HG03442 (cell line): ENCODE data around the gene KLKB1.
"Not testable (repeated sequence)": the region's sequence is repeated elsewhere in the genome, so short reads cannot be mapped to it uniquely, and the experiment has no call there.

Experiments
- ATAC-seq: cut with Tn5 transposase; IDR thresholded peaks from one replicate; pipeline ENCODE4 v1.9.1; 2021; ENCODE audit warnings: mild to moderate bottlenecking, moderate library complexity; ENCODE audit not compliant: unreplicated experiment

Gene KLKB1

GRCh38 chr4:186264660-186265059 lies 37.4 kb downstream of the KLKB1 start:
- ATAC-seq, result no peak

- ATAC-seq, result not testable (repeated sequence)
These were observed 37.9 kb downstream of the KLKB1 start for GRCh38 chr4:186265250-186265649.

- no peak for ATAC-seq
These were observed 38.7 kb downstream of the KLKB1 start, which contains the start of gene F11 for GRCh38 chr4:186265683-186266652. F11 (plus strand) TSS chr4:186266189; CDS start chr4:186267137, 948 bp downstream.

- ATAC-seq, result no peak
These were observed 39.6 kb downstream of the KLKB1 start for GRCh38 chr4:186266729-186267456.

GRCh38 chr4:186271081-186271678 lies 43.9 kb downstream of the KLKB1 start:
- ATAC-seq, result no peak

- ATAC-seq, result no peak
These were observed 45.5 kb downstream of the KLKB1 start for GRCh38 chr4:186272699-186273391.

GRCh38 chr4:186273392-186273789 lies 46.1 kb downstream of the KLKB1 start:
- ATAC-seq, result not testable (repeated sequence)

GRCh38 chr4:186283311-186283710 lies 56.0 kb downstream of the KLKB1 start:
- ATAC-seq, result no peak

- ATAC-seq, result no peak
These were observed 57.8 kb downstream of the KLKB1 start for GRCh38 chr4:186285147-186285546.

- ATAC-seq, result no peak
These were observed 59.3 kb downstream of the KLKB1 start for GRCh38 chr4:186286581-186286980.

- no peak for ATAC-seq
These were observed 64.1 kb downstream of the KLKB1 start for GRCh38 chr4:186291256-186291890.

GRCh38 chr4:186294160-186294559 lies 66.9 kb downstream of the KLKB1 start:
- ATAC-seq, result no peak

GRCh38 chr4:186296481-186296880 lies 69.2 kb downstream of the KLKB1 start:
- ATAC-seq, result no peak

- ATAC-seq, result no peak
These were observed 69.8 kb downstream of the KLKB1 start for GRCh38 chr4:186297013-186297645.

GRCh38 chr4:186298031-186298647 lies 70.8 kb downstream of the KLKB1 start:
- ATAC-seq, result no peak

GRCh38 chr4:186299291-186299690 lies 72.0 kb downstream of the KLKB1 start:
- ATAC-seq, result no peak

GRCh38 chr4:186300659-186301390 lies 73.5 kb downstream of the KLKB1 start:
- no peak for ATAC-seq

GRCh38 chr4:186304216-186304615 lies 76.9 kb downstream of the KLKB1 start:
- ATAC-seq, result no peak
